ENCODE measurements around the gene PDLIM5. TPM values are rescaled to one million over a fixed set of nuclear protein-coding genes. Genes with fewer than 3 reads are reported as not detected.

Gene PDLIM5
- total RNA-seq, 1 experiment from 2014 or later = 58.0 TPM

GRCh38 chr4:94636004-94636403 lies 184.3 kb downstream of the PDLIM5 start:
- no peak overlapping the region for H3K27ac ChIP-seq (ENCODE audit: insufficient read length, low read depth, low read length)
- H3K4me3 Mint-ChIP-seq = no peak overlapping the region
- H3K4me1 Mint-ChIP-seq = no peaks in the 10 kb centered on the region
- no peak overlapping the region for H3K23ac ChIP-seq (ENCODE audit: insufficient read length, low read depth, low read length)
- H3K9me3 ChIP-seq (ENCODE audit: control insufficient read depth, low read depth, low read length) = no peaks in the 10 kb centered on the region
- no peaks in the 10 kb centered on the region for H3K27me3 ChIP-seq (ENCODE audit: insufficient read depth, low read length)
- no peak overlapping the region for H3K18ac ChIP-seq (ENCODE audit: insufficient read length, low read depth, low read length)
- no peak overlapping the region for H2AFZ ChIP-seq (ENCODE audit: low read length)
- H3K4me1 ChIP-seq (ENCODE audit: insufficient read depth, low read length) = no peaks in the 10 kb centered on the region
- no peak overlapping the region for H4K8ac ChIP-seq (replicated peaks; ENCODE audit: insufficient read length, low read depth, low read length)
- no peak overlapping the region for H3K27ac Mint-ChIP-seq
- H3K14ac ChIP-seq (ENCODE audit: insufficient read depth, low read length) = no peak overlapping the region
- no peak overlapping the region for H3K4ac ChIP-seq (ENCODE audit: low read depth, low read length)
- H3K36me3 Mint-ChIP-seq (ENCODE audit: insufficient read depth in 1 of 3, low read depth in 3 of 3) = no peaks in the 10 kb centered on the region
- H2BK12ac ChIP-seq (ENCODE audit: insufficient read length, low read depth, low read length) = no peak overlapping the region
- no CpG with 5 or more reads among the region's 2 CpGs for WGBS (ENCODE audit: extremely low coverage, insufficient read length, low lambda C conversion rate)
- no peaks in the 10 kb centered on the region for H3K23me2 ChIP-seq (ENCODE audit: insufficient read length, low read depth, low read length, poor library complexity, severe bottlenecking)
- H3K79me2 ChIP-seq (ENCODE audit: insufficient read depth, low read length) = no peaks in the 10 kb centered on the region
- H3T11ph ChIP-seq (ENCODE audit: low read length) = no peak overlapping the region
- H3K9me3 Mint-ChIP-seq = no peaks in the 10 kb centered on the region
- no peak overlapping the region for H3K4me2 ChIP-seq (ENCODE audit: insufficient read depth, insufficient read length, low read length)
- no peaks in the 10 kb centered on the region for H4K20me1 ChIP-seq (ENCODE audit: control insufficient read depth, insufficient read depth, insufficient read length)
- no peak overlapping the region for H2BK20ac ChIP-seq (ENCODE audit: low read depth, low read length, poor library complexity, severe bottlenecking)
- no peak overlapping the region for H4K91ac ChIP-seq (ENCODE audit: insufficient read length, low read depth, low read length)
- no peak overlapping the region for H2BK5ac ChIP-seq (ENCODE audit: insufficient read length, low read length)
- H3K9ac ChIP-seq (ENCODE audit: extremely low read depth, insufficient read length, low read length) = no peak overlapping the region
- H2BK15ac ChIP-seq (ENCODE audit: low read depth, low read length) = no peak overlapping the region
- no peak for DNase-seq
- H3K56ac ChIP-seq (ENCODE audit: insufficient read length, low read depth, low read length) = no peak overlapping the region
- H2BK120ac ChIP-seq (ENCODE audit: low read depth, low read length, poor library complexity, severe bottlenecking) = no peak overlapping the region
- no peak overlapping the region for H2AK5ac ChIP-seq (ENCODE audit: insufficient read length, low read length)
- H3K27me3 Mint-ChIP-seq (ENCODE audit: low read depth) = no peaks in the 10 kb centered on the region
- H4K5ac ChIP-seq (ENCODE audit: insufficient read length, low read depth, low read length) = no peak overlapping the region
- no peaks in the 10 kb centered on the region for H3K79me1 ChIP-seq (ENCODE audit: insufficient read depth, low read depth, low read length, poor library complexity, severe bottlenecking)
- no peak for TF ChIP-seq CTCF (conservative IDR thresholded peaks at IDR 0.05)

Measured in H9 (cell line).